Germinal center (tissue), 1 donor: ENCODE data around the gene SLC7A9.
"Not testable (repeated sequence)": the region's sequence is repeated elsewhere in the genome, so short reads cannot be mapped to it uniquely, and the experiment has no call there.

Source experiments
- DNase-seq: peaks from one replicate; pipeline ENCODE4 v3.0.0; 2012; ENCODE audit warnings: mixed read lengths, low spot score

SLC7A9 gene

GRCh38 chr19:32881766-32882165, 12.2 kb upstream of the SLC7A9 start:
- no peak for DNase-seq

- no peak for DNase-seq
Measured at GRCh38 chr19:32880622-32881021, 11.1 kb upstream of the SLC7A9 start.

- no peak for DNase-seq
Measured at GRCh38 chr19:32879741-32880140, 10.2 kb upstream of the SLC7A9 start.

- no peak for DNase-seq
Measured at GRCh38 chr19:32878988-32879387, 9.4 kb upstream of the SLC7A9 start.

- no peak for DNase-seq
Measured at GRCh38 chr19:32877977-32878745, 8.6 kb upstream of the SLC7A9 start.

- no peak for DNase-seq
Measured at GRCh38 chr19:32877323-32877912, 7.9 kb upstream of the SLC7A9 start.

GRCh38 chr19:32876919-32877285, 7.3 kb upstream of the SLC7A9 start:
- no peak for DNase-seq

GRCh38 chr19:32876236-32876918, 6.8 kb upstream of the SLC7A9 start:
- DNase-seq, result no peak

- no peak for DNase-seq
Measured at GRCh38 chr19:32875428-32875827, 5.9 kb upstream of the SLC7A9 start.

- DNase-seq, result no peak
Measured at GRCh38 chr19:32874605-32875004, 5.0 kb upstream of the SLC7A9 start.

- DNase-seq, result no peak
Measured at GRCh38 chr19:32873247-32873959, 3.8 kb upstream of the SLC7A9 start.

- no peak for DNase-seq
Measured at GRCh38 chr19:32872391-32872790, 2.8 kb upstream of the SLC7A9 start.

GRCh38 chr19:32870981-32871451, 1.4 kb upstream of the SLC7A9 start:
- DNase-seq, result no peak

GRCh38 chr19:32869966-32870573, 503 bp upstream of the SLC7A9 start:
- no peak for DNase-seq

- DNase-seq, result no peak
Measured at GRCh38 chr19:32868206-32868950, 1.2 kb downstream of the SLC7A9 start.

- DNase-seq, result not testable (repeated sequence)
Measured at GRCh38 chr19:32867436-32867835, 2.1 kb downstream of the SLC7A9 start.

GRCh38 chr19:32866564-32867265, 2.9 kb downstream of the SLC7A9 start:
- no peak for DNase-seq

- no peak for DNase-seq
Measured at GRCh38 chr19:32866061-32866460, 3.5 kb downstream of the SLC7A9 start.

- no peak for DNase-seq
Measured at GRCh38 chr19:32865326-32865725, 4.2 kb downstream of the SLC7A9 start.

GRCh38 chr19:32864318-32865007, 5.1 kb downstream of the SLC7A9 start:
- no peak for DNase-seq
